Measurements from ENCODE around the gene MAPK11.

The MAPK11 gene

GRCh38 chr22:50220603-50221409 is 49.4 kb downstream of the MAPK11 start:
- DNase-seq: no peak

- DNase-seq: no peak
Measured at GRCh38 chr22:50219800-50220602, 50.2 kb downstream of the MAPK11 start.

- no peak for DNase-seq
Measured at GRCh38 chr22:50218996-50219727, 51.0 kb downstream of the MAPK11 start.

GRCh38 chr22:50218153-50218995 is 51.8 kb downstream of the MAPK11 start:
- no peak for DNase-seq

GRCh38 chr22:50217543-50218152 is 52.5 kb downstream of the MAPK11 start:
- DNase-seq: no peak

- no peak for DNase-seq
Measured at GRCh38 chr22:50216684-50217520, 53.3 kb downstream of the MAPK11 start.

GRCh38 chr22:50216055-50216683 is 54.0 kb downstream of the MAPK11 start:
- DNase-seq: no peak

- no peak for DNase-seq
Measured at GRCh38 chr22:50215297-50216054, 54.7 kb downstream of the MAPK11 start.

Data from NCI-H2227 treated with DMSO at 0.1 percent for 48 hours (cell line).